H9 (cell line): ENCODE data around the gene TBX19. TPM values are rescaled to one million over a fixed set of nuclear protein-coding genes. Genes with fewer than 3 reads are reported as not detected.
A peak's percentile ranks its signal among the peaks of the same experiment; 100 is the strongest.

Experiments
- DNase-seq: peaks from one replicate; pipeline ENCODE4 v3.0.0-alpha.2; 2017
- H2AFZ ChIP-seq: one replicate; pipeline ENCODE4 v1.6.1; 2013; ENCODE audit warnings: mild to moderate bottlenecking, low read length, control low read depth, moderate library complexity
- H2AK5ac ChIP-seq: 2 replicates; pipeline ENCODE4 v1.6.1; 2013; ENCODE audit warnings: low read length, control low read depth, mixed read lengths; ENCODE audit not compliant: insufficient read length
- H2BK120ac ChIP-seq: one replicate; pipeline ENCODE4 v1.6.1; 2013; ENCODE audit warnings: low read depth, mild to moderate bottlenecking, low read length, control low read depth, inconsistent platforms; ENCODE audit not compliant: poor library complexity, severe bottlenecking
- H2BK12ac ChIP-seq: 2 replicates; pipeline ENCODE4 v1.6.1; 2013; ENCODE audit warnings: low read length, control low read depth, mixed read lengths, low read depth; ENCODE audit not compliant: insufficient read length
- H2BK15ac ChIP-seq: 2 replicates; pipeline ENCODE4 v1.6.1; 2013; ENCODE audit warnings: low read depth, low read length, control low read depth
- H2BK20ac ChIP-seq: one replicate; pipeline ENCODE4 v1.6.1; 2013; ENCODE audit warnings: low read depth, mild to moderate bottlenecking, low read length, control low read depth, inconsistent platforms; ENCODE audit not compliant: poor library complexity, severe bottlenecking
- H2BK5ac ChIP-seq: 2 replicates; pipeline ENCODE4 v1.6.1; 2013; ENCODE audit warnings: low read length, control low read depth, mixed read lengths; ENCODE audit not compliant: insufficient read length
- H3K14ac ChIP-seq: 2 replicates; pipeline ENCODE4 v1.6.1; 2013; ENCODE audit warnings: low read length, control low read depth; ENCODE audit not compliant: insufficient read depth
- H3K18ac ChIP-seq: 2 replicates; pipeline ENCODE4 v1.6.1; 2013; ENCODE audit warnings: low read depth, mild to moderate bottlenecking, mixed read lengths, low read length, control low read depth; ENCODE audit not compliant: insufficient read length
- H3K23ac ChIP-seq: 2 replicates; pipeline ENCODE4 v1.6.1; 2013; ENCODE audit warnings: low read length, control low read depth, mixed read lengths, low read depth; ENCODE audit not compliant: insufficient read length
- H3K23me2 ChIP-seq: 2 replicates; pipeline ENCODE4 v1.6.1; 2013; ENCODE audit warnings: low read depth, mild to moderate bottlenecking, mixed read lengths, low read length, control low read depth; ENCODE audit not compliant: insufficient read length, poor library complexity, severe bottlenecking
- H3K27ac ChIP-seq: 2 replicates; pipeline ENCODE4 v1.5.1; 2013; ENCODE audit warnings: low read length, control low read depth, mixed read lengths, low read depth; ENCODE audit not compliant: insufficient read length
- H3K27me3 ChIP-seq: 2 replicates; pipeline ENCODE4 v1.6.1; 2013; ENCODE audit warnings: low read length, control low read depth, inconsistent platforms; ENCODE audit not compliant: insufficient read depth
- H3K4ac ChIP-seq: 2 replicates; pipeline ENCODE4 v1.6.1; 2013; ENCODE audit warnings: low read depth, mild to moderate bottlenecking, control low read depth, inconsistent platforms, low read length, moderate library complexity
- H3K4me1 ChIP-seq: 2 replicates; pipeline ENCODE4 v1.6.1; 2013; ENCODE audit warnings: low read length, control low read depth, inconsistent platforms; ENCODE audit not compliant: insufficient read depth
- H3K4me2 ChIP-seq: 2 replicates; pipeline ENCODE4 v1.6.1; 2013; ENCODE audit warnings: low read length, control low read depth, mixed read lengths; ENCODE audit not compliant: insufficient read length, insufficient read depth
- H3K56ac ChIP-seq: 2 replicates; pipeline ENCODE4 v1.6.1; 2013; ENCODE audit warnings: low read depth, mild to moderate bottlenecking, mixed read lengths, low read length, control low read depth; ENCODE audit not compliant: insufficient read length
- H3K79me1 ChIP-seq: 2 replicates; pipeline ENCODE4 v1.6.1; 2013; ENCODE audit warnings: low read depth, mild to moderate bottlenecking, moderate library complexity, low read length, control low read depth, inconsistent platforms; ENCODE audit not compliant: insufficient read depth, poor library complexity, severe bottlenecking
- H3K79me2 ChIP-seq: 2 replicates; pipeline ENCODE4 v1.6.1; 2013; ENCODE audit warnings: low read length, control low read depth, inconsistent platforms; ENCODE audit not compliant: insufficient read depth
- H3K9ac ChIP-seq: 2 replicates; pipeline ENCODE4 v1.6.1; 2013; ENCODE audit warnings: low read length, control low read depth, mixed read lengths; ENCODE audit not compliant: insufficient read length; ENCODE audit errors: extremely low read depth
- H3K9me3 ChIP-seq: one replicate; pipeline ENCODE4 v1.6.1; 2013; ENCODE audit warnings: low read depth, low read length, inconsistent platforms; ENCODE audit not compliant: control insufficient read depth
- H3T11ph ChIP-seq: one replicate; pipeline ENCODE4 v1.6.1; 2013; ENCODE audit warnings: mild to moderate bottlenecking, low read length, control low read depth, inconsistent platforms
- H4K20me1 ChIP-seq: one replicate; pipeline ENCODE4 v1.6.1; 2013; ENCODE audit not compliant: control insufficient read depth, insufficient read length, insufficient read depth
- H4K5ac ChIP-seq: 2 replicates; pipeline ENCODE4 v1.6.1; 2013; ENCODE audit warnings: low read depth, mild to moderate bottlenecking, mixed read lengths, low read length, control low read depth; ENCODE audit not compliant: insufficient read length
- H4K8ac ChIP-seq: replicated peaks from 2 replicates; pipeline ENCODE4 v1.6.1; 2013; ENCODE audit warnings: low read length, control low read depth, mixed read lengths, low read depth; ENCODE audit not compliant: insufficient read length
- H4K91ac ChIP-seq: 2 replicates; pipeline ENCODE4 v1.6.1; 2013; ENCODE audit warnings: low read depth, mild to moderate bottlenecking, moderate library complexity, mixed read lengths, low read length, control low read depth; ENCODE audit not compliant: insufficient read length
- H3K27ac Mint-ChIP-seq, 3 experiments: 2 replicates in 2 of 3; 3 replicates in 1 of 3; pipeline ENCODE4 v1.8.0; 2020 to 2021; ENCODE audit warnings: mixed read lengths in 3 of 3, mild to moderate bottlenecking in 1 of 3, moderate library complexity in 1 of 3
- H3K27me3 Mint-ChIP-seq: 2 replicates; pipeline ENCODE4 v1.8.0; 2021; ENCODE audit warnings: low read depth, mild to moderate bottlenecking, moderate library complexity, mixed read lengths
- H3K36me3 Mint-ChIP-seq, 3 experiments: 2 replicates in 2 of 3; 3 replicates in 1 of 3; pipeline ENCODE4 v1.8.0; 2020 to 2021; ENCODE audit warnings: low read depth in 3 of 3, mixed read lengths in 3 of 3; ENCODE audit not compliant: insufficient read depth in 1 of 3
- H3K4me1 Mint-ChIP-seq, 2 experiments: 2 replicates each; pipeline ENCODE4 v1.8.0; 2020; ENCODE audit warnings: mixed read lengths in 2 of 2
- H3K4me3 Mint-ChIP-seq, 2 experiments: 2 replicates in 1 of 2; 3 replicates in 1 of 2; pipeline ENCODE4 v1.8.0; 2020 to 2021; ENCODE audit warnings: mild to moderate bottlenecking in 2 of 2, mixed read lengths in 2 of 2, moderate library complexity in 1 of 2
- H3K9me3 Mint-ChIP-seq, 2 experiments: 2 replicates in 1 of 2; 3 replicates in 1 of 2; pipeline ENCODE4 v1.8.0; 2020; ENCODE audit warnings: mild to moderate bottlenecking in 2 of 2, mixed read lengths in 2 of 2, moderate library complexity in 1 of 2
- CTCF ChIP-seq: fragments of 200-600 bp; sonication (generic); conservative IDR thresholded peaks from 3 replicates; pipeline ENCODE4 v1.8.0; 2021; ENCODE audit warnings: antibody characterized with exemption, mild to moderate bottlenecking
- WGBS: extraction: QIAGEN DNeasy Blood & Tissue Kit; methylation state at CpG from one replicate; pipeline ENCODE4 v1.1.7; 2013; ENCODE audit warnings: missing lambda C conversion rate, low lambda C conversion rate, mixed read lengths; ENCODE audit not compliant: insufficient read length; ENCODE audit errors: extremely low coverage; 5-methylcytosine and 5-hydroxymethylcytosine counted together
- total RNA-seq: library from RNA; stranded (reverse); gene quantifications from 2 replicates; pipeline ENCODE4 v1.2.1, GENCODE V29; 2021

TBX19 gene
- total RNA-seq, 1 experiment from 2014 or later: 0.48 TPM

GRCh38 chr1:168319691-168320090 lies 39.0 kb downstream of the TBX19 start:
- no peak overlapping the region for H4K91ac ChIP-seq
- no CpG with 5 or more reads among the region's 8 CpGs for WGBS
- no peaks in the 10 kb centered on the region for H4K20me1 ChIP-seq
- no peak overlapping the region for H3K4me2 ChIP-seq
- Mint-ChIP-seq H3K36me3 (peaks cover 0 to 1% (median under 1%) of the 10 kb centered on the region in 3 experiments; a peak in 4 of 7 replicates), H3K4me1 (peaks cover 22 to 23% of the 10 kb centered on the region in 2 experiments), H3K27ac (peak overlapping the region in 2 of 3 experiments; percentile 8 to 88; a peak in 3 of 7 replicates), H3K9me3 (peaks cover under 1 to 1% of the 10 kb centered on the region in 2 experiments; a peak in 2 of 5 replicates), H3K27me3 (no peaks in the 10 kb centered on the region), H3K4me3 (no peak overlapping the region)
- no peak overlapping the region for H2BK20ac ChIP-seq
- H3K56ac ChIP-seq: no peak overlapping the region
- no peaks in the 10 kb centered on the region for H3K9me3 ChIP-seq
- TF ChIP-seq CTCF: no peak
- H2AFZ ChIP-seq: no peak overlapping the region
- H2BK5ac ChIP-seq: no peak overlapping the region
- peak; percentile 59 for DNase-seq
- no peak overlapping the region for H3K18ac ChIP-seq
- H2BK120ac ChIP-seq: no peak overlapping the region
- no peak overlapping the region for H4K5ac ChIP-seq
- no peak overlapping the region for H2AK5ac ChIP-seq
- no peak overlapping the region for H3K14ac ChIP-seq
- no peak overlapping the region for H4K8ac ChIP-seq
- no peaks in the 10 kb centered on the region for H3K23me2 ChIP-seq
- H3K27me3 ChIP-seq: no peaks in the 10 kb centered on the region
- H2BK12ac ChIP-seq: no peak overlapping the region
- no peaks in the 10 kb centered on the region for H3K79me1 ChIP-seq
- no peak overlapping the region for H3K23ac ChIP-seq
- no peak overlapping the region for H3K9ac ChIP-seq
- H2BK15ac ChIP-seq: no peak overlapping the region
- H3K4me1 ChIP-seq: peaks cover 5% of the 10 kb centered on the region; the same call in 1 of the 2 replicates
- H3K4ac ChIP-seq: no peak overlapping the region
- H3T11ph ChIP-seq: no peak overlapping the region
- no peaks in the 10 kb centered on the region for H3K79me2 ChIP-seq
- H3K27ac ChIP-seq: no peak overlapping the region
